ENCODE data around the gene EEF2K.
"Not testable (repeated sequence)": the region's sequence is repeated elsewhere in the genome, so short reads cannot be mapped to it uniquely, and the experiment has no call there.

Gene EEF2K

GRCh38 chr16:22297114-22297870 is 91.2 kb downstream of the EEF2K start, which contains the start of gene POLR3E:
Gene POLR3E (plus strand): TSS chr16:22297409. CDS start chr16:22302969, 5,560 bp downstream.
- Histone ChIP-seq H3K36me3 (ENCODE audit: control insufficient read depth, insufficient read depth, low read length) (peaks cover 8% of the 10 kb centered on the region), H3K9ac (ENCODE audit: low read length) (peak within 1 kb of the TSS; percentile 92), H3K4me3 (ENCODE audit: low read depth, low read length) (peak within 1 kb of the TSS; percentile 88), H3K9me3 (ENCODE audit: control insufficient read depth, insufficient read depth, low read depth, low read length) (no peaks in the 10 kb centered on the region), H3K4me1 (ENCODE audit: control insufficient read depth, insufficient read depth, low read length) (0 out of 2 replicates have a peak, but pooled peaks cover 4% of the 10 kb centered on the region), H3K27me3 (ENCODE audit: control insufficient read depth, insufficient read depth, low read length) (no peaks in the 10 kb centered on the region), H3K27ac (ENCODE audit: low read depth, low read length) (peak within 1 kb of the TSS; percentile 90)

GRCh38 chr16:22297871-22298733 is 92.0 kb downstream of the EEF2K start:
- Histone ChIP-seq H3K4me3 (ENCODE audit: low read depth, low read length) (peak overlapping the region; percentile 88), H3K9me3 (ENCODE audit: control insufficient read depth, insufficient read depth, low read depth, low read length) (no peaks in the 10 kb centered on the region), H3K36me3 (ENCODE audit: control insufficient read depth, insufficient read depth, low read length) (peaks cover 16% of the 10 kb centered on the region), H3K4me1 (ENCODE audit: control insufficient read depth, insufficient read depth, low read length) (no peaks in the 10 kb centered on the region), H3K9ac (ENCODE audit: low read length) (peak overlapping the region; percentile 92), H3K27ac (ENCODE audit: low read depth, low read length) (peak overlapping the region; percentile 90), H3K27me3 (ENCODE audit: control insufficient read depth, insufficient read depth, low read length) (no peaks in the 10 kb centered on the region)

- Histone ChIP-seq H3K4me1 (ENCODE audit: control insufficient read depth, insufficient read depth, low read length) (no peaks in the 10 kb centered on the region), H3K9me3 (ENCODE audit: control insufficient read depth, insufficient read depth, low read depth, low read length) (no peaks in the 10 kb centered on the region), H3K9ac (ENCODE audit: low read length) (no peak overlapping the region), H3K27ac (ENCODE audit: low read depth, low read length) (no peak overlapping the region), H3K4me3 (ENCODE audit: low read depth, low read length) (no peak overlapping the region), H3K27me3 (ENCODE audit: control insufficient read depth, insufficient read depth, low read length) (no peaks in the 10 kb centered on the region), H3K36me3 (ENCODE audit: control insufficient read depth, insufficient read depth, low read length) (peaks cover 22% of the 10 kb centered on the region)
These were observed 93.0 kb downstream of the EEF2K start for GRCh38 chr16:22299036-22299435.

GRCh38 chr16:22300427-22301071 is 94.5 kb downstream of the EEF2K start:
- Histone ChIP-seq H3K4me1 (ENCODE audit: control insufficient read depth, insufficient read depth, low read length) (no peaks in the 10 kb centered on the region), H3K27ac (ENCODE audit: low read depth, low read length) (no peak overlapping the region), H3K4me3 (ENCODE audit: low read depth, low read length) (no peak overlapping the region), H3K36me3 (ENCODE audit: control insufficient read depth, insufficient read depth, low read length) (peaks cover 37% of the 10 kb centered on the region), H3K9ac (ENCODE audit: low read length) (no peak overlapping the region), H3K27me3 (ENCODE audit: control insufficient read depth, insufficient read depth, low read length) (no peaks in the 10 kb centered on the region), H3K9me3 (ENCODE audit: control insufficient read depth, insufficient read depth, low read depth, low read length) (no peaks in the 10 kb centered on the region)

- H3K4me1 ChIP-seq (ENCODE audit: control insufficient read depth, insufficient read depth, low read length); H3K9ac ChIP-seq (ENCODE audit: low read length); H3K27ac ChIP-seq (ENCODE audit: low read depth, low read length); H3K9me3 ChIP-seq (ENCODE audit: control insufficient read depth, insufficient read depth, low read depth, low read length); H3K4me3 ChIP-seq (ENCODE audit: low read depth, low read length); H3K27me3 ChIP-seq (ENCODE audit: control insufficient read depth, insufficient read depth, low read length): not testable (repeated sequence)
- peaks cover 44% of the 10 kb centered on the region for H3K36me3 ChIP-seq (ENCODE audit: control insufficient read depth, insufficient read depth, low read length)
These were observed 95.3 kb downstream of the EEF2K start for GRCh38 chr16:22301423-22301822.

GRCh38 chr16:22302776-22303363 is 96.8 kb downstream of the EEF2K start:
- H3K9ac ChIP-seq (ENCODE audit: low read length), result no peak overlapping the region
- H3K9me3 ChIP-seq (ENCODE audit: control insufficient read depth, insufficient read depth, low read depth, low read length), result no peaks in the 10 kb centered on the region
- no peaks in the 10 kb centered on the region for H3K4me1 ChIP-seq (ENCODE audit: control insufficient read depth, insufficient read depth, low read length)
- H3K4me3 ChIP-seq (ENCODE audit: low read depth, low read length), result no peak overlapping the region
- H3K36me3 ChIP-seq (ENCODE audit: control insufficient read depth, insufficient read depth, low read length), result peaks cover 58% of the 10 kb centered on the region
- H3K27me3 ChIP-seq (ENCODE audit: control insufficient read depth, insufficient read depth, low read length), result no peaks in the 10 kb centered on the region
- no peak overlapping the region for H3K27ac ChIP-seq (ENCODE audit: low read depth, low read length)

- Histone ChIP-seq H3K27me3 (ENCODE audit: control insufficient read depth, insufficient read depth, low read length) (no peaks in the 10 kb centered on the region), H3K9me3 (ENCODE audit: control insufficient read depth, insufficient read depth, low read depth, low read length) (no peaks in the 10 kb centered on the region), H3K27ac (ENCODE audit: low read depth, low read length) (no peak overlapping the region), H3K4me3 (ENCODE audit: low read depth, low read length) (no peak overlapping the region), H3K9ac (ENCODE audit: low read length) (no peak overlapping the region), H3K4me1 (ENCODE audit: control insufficient read depth, insufficient read depth, low read length) (no peaks in the 10 kb centered on the region), H3K36me3 (ENCODE audit: control insufficient read depth, insufficient read depth, low read length) (peaks cover 74% of the 10 kb centered on the region)
These were observed 98.3 kb downstream of the EEF2K start for GRCh38 chr16:22304411-22304810.

GRCh38 chr16:22306788-22307187 is 100.7 kb downstream of the EEF2K start:
- H3K27me3 ChIP-seq (ENCODE audit: control insufficient read depth, insufficient read depth, low read length), result no peaks in the 10 kb centered on the region

GRCh38 chr16:22307838-22308237 is 101.8 kb downstream of the EEF2K start:
- H3K4me1 ChIP-seq (ENCODE audit: control insufficient read depth, insufficient read depth, low read length), result no peaks in the 10 kb centered on the region
- H3K4me3 ChIP-seq (ENCODE audit: low read depth, low read length), result no peak overlapping the region
- H3K27me3 ChIP-seq (ENCODE audit: control insufficient read depth, insufficient read depth, low read length), result no peaks in the 10 kb centered on the region
- no peaks in the 10 kb centered on the region for H3K9me3 ChIP-seq (ENCODE audit: control insufficient read depth, insufficient read depth, low read depth, low read length)
- H3K36me3 ChIP-seq (ENCODE audit: control insufficient read depth, insufficient read depth, low read length), result peaks cover 88% of the 10 kb centered on the region
- H3K9ac ChIP-seq (ENCODE audit: low read length), result no peak overlapping the region
- H3K27ac ChIP-seq (ENCODE audit: low read depth, low read length), result no peak overlapping the region

More at GRCh38 chr16:22306788-22307187, 100.7 kb downstream of the EEF2K start:
- Histone ChIP-seq H3K4me1 (ENCODE audit: control insufficient read depth, insufficient read depth, low read length) (no peaks in the 10 kb centered on the region), H3K9me3 (ENCODE audit: control insufficient read depth, insufficient read depth, low read depth, low read length) (no peaks in the 10 kb centered on the region), H3K36me3 (ENCODE audit: control insufficient read depth, insufficient read depth, low read length) (peaks cover 88% of the 10 kb centered on the region), H3K9ac (ENCODE audit: low read length) (no peak overlapping the region), H3K4me3 (ENCODE audit: low read depth, low read length) (no peak overlapping the region), H3K27ac (ENCODE audit: low read depth, low read length) (no peak overlapping the region)

- Histone ChIP-seq H3K27ac (ENCODE audit: low read depth, low read length) (no peak overlapping the region), H3K4me3 (ENCODE audit: low read depth, low read length) (no peak overlapping the region), H3K4me1 (ENCODE audit: control insufficient read depth, insufficient read depth, low read length) (no peaks in the 10 kb centered on the region), H3K36me3 (ENCODE audit: control insufficient read depth, insufficient read depth, low read length) (peaks cover 91% of the 10 kb centered on the region), H3K27me3 (ENCODE audit: control insufficient read depth, insufficient read depth, low read length) (no peaks in the 10 kb centered on the region), H3K9me3 (ENCODE audit: control insufficient read depth, insufficient read depth, low read depth, low read length) (no peaks in the 10 kb centered on the region), H3K9ac (ENCODE audit: low read length) (no peak overlapping the region)
These were observed 102.9 kb downstream of the EEF2K start for GRCh38 chr16:22308824-22309520.
